Hematopoietic multipotent progenitor cell treated with erythropoietin and hydrocortisone succinate and interleukin-3 and kit ligand, for 4 days (in vitro differentiated cells): ENCODE data around the gene SCAF8.
"Not testable (repeated sequence)": the region's sequence is repeated elsewhere in the genome, so short reads cannot be mapped to it uniquely, and the experiment has no call there.

Source experiments
- DNase-seq: peaks from one replicate; pipeline ENCODE4 v3.0.0-alpha.2; 2015

The SCAF8 gene

DNA sequence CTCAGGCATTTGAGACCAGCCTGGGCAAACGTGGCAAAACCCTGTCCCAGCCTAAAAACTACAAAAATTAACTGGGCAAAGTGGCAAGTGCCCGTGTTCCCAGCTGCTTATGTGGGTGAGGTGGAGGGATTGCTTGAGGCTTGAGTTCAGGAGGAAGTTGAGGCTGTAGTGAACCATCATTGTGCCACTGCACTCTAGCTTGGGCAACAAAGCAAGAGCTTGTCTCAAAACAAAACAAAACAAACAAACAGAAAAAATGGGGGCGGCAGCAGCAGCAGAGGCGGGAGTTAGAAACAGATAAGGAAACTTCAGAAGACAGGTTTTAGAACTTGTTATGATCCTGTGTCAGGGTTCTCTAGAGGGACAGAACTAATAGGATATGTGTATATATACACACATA lies 49.0 kb downstream of the SCAF8 start:
- DNase-seq = no peak

DNA sequence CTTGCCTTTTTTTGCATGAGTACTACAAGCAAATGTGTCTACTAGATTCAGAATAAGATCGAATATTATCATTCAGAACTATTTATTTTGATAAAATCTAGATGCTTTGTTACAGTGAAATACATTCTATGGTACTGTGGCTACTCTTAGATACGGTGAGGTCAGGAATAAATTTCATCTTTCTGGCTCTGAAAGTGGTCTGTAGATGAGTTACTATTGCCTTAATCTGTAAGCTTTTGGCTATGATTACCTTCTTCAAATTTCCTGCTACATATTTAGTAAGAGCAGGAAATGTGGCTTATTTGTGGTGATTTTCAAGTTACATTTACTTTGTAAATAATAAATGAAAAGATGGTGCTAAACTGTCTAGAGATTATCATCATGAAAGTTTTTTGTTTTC lies 50.0 kb downstream of the SCAF8 start:
- DNase-seq = no peak

- no peak for DNase-seq
Measured at GRCh38 chr6:154785075-154785474, 51.9 kb downstream of the SCAF8 start.

DNA sequence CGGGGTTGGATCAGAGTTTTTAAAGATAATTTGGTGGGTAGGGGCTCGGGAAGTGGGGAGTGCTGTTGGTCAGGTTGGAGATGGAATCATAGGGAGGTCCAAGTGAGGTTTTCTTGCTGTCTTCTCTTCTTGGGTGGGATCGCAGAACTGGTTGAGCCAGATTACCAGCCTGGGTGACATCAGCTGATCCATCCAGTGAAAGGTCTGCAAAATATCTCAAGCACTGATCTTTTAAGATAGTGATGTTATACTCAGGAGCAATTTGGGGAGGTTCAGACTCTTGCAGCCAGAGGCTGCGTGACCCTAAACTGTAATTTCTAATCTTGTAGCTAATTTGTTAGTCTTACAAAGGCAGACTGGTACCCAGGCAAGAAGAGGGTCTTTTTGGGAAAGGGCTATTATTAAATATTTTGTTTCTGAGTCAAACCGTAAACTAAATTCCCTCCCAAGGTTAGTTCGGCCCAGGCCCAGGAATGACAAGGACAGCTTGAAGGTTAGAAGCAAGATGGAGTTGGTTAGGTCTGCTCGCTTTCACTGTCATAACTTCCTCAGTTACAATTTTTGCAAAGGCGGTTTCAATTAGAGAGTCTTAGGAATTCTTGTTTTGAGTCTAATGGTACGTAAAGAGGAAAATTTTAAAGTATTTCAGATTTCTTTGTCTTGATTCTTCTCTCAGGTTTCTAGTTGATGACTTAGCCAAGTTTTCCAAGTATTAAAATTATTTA lies 53.1 kb downstream of the SCAF8 start:
- no peak for DNase-seq

DNA sequence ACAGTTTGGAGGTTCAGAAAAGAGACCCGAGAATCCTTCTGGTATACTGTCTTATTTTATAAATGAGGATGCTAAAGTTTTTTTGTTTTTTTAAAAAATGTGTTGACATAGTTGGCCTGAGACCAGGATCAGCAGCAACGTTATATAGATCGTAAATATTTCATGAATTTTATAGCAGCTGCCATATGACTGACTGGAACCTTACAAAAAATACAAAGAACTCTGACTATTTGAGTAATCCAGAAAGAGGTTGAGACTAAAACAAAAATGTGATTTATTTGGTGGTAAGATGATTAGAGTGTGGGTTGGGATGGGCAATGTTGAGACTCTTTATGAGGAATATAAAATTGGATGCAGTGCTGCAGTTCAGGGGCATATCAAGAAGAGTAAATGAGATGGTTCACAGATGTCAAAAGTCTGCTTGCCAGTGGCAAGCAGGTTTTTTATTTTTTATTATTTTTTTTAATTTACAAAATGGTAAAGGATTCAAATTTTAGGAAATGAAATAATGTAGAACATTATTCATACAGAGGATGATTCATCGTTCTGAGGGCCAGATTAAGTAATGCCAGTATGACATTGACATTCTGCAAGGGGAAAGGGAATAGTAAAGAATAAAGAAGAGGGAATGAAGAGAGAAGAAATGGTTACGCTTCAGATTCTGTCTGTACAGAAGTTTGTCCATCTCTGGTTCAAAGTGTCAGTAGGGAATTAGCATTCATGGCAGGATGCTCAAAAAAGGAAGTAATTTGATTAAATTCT lies 58.5 kb downstream of the SCAF8 start:
- DNase-seq = no peak

GRCh38 chr6:154792325-154792724 lies 59.1 kb downstream of the SCAF8 start:
- DNase-seq = no peak

DNA sequence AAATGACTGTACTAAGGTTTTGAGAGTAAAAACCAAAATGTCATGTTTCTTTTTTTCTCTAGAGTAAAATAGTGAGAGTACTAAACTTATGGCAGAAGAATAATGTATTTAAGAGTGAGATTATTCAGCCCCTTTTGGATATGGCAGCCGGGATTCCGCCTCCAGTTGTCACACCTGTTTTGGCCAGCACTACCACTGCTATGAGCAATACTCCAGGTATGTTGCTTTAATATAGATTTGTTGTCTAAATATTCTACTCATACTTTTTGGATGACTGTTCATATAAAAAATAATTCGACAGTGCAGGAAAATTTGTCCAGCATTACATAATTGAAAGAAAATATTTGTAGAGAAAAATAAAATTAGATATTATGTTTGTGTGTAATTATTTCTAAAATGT lies 59.5 kb downstream of the SCAF8 start:
- DNase-seq = no peak

DNA sequence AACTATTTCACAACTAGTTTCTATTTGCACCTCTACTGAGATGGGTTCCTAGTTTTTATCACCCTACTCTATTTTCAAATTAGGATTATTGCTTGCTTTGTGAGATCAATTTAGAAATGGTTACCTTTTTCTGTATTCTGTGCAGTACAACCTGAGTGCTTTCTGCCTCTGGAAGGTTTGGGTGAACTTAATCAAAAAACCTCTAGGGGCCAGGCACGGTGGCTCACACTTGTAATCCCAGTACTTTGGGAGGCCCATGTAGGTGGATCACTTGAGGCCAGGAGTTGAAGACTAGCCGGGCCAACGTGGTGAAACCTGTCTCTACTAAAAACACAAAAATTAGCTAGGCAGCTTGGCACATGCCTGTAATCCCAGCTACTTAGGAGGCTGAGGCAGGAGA lies 63.3 kb downstream of the SCAF8 start:
- no peak for DNase-seq

- no peak for DNase-seq
Measured at GRCh38 chr6:154797857-154798256, 64.6 kb downstream of the SCAF8 start.

GRCh38 chr6:154800338-154800737 lies 67.1 kb downstream of the SCAF8 start:
- DNase-seq = no peak

GRCh38 chr6:154805288-154805911 lies 72.2 kb downstream of the SCAF8 start:
- peak; percentile 86 for DNase-seq

- DNase-seq = no peak
Measured at GRCh38 chr6:154806804-154807203, 73.6 kb downstream of the SCAF8 start.

DNA sequence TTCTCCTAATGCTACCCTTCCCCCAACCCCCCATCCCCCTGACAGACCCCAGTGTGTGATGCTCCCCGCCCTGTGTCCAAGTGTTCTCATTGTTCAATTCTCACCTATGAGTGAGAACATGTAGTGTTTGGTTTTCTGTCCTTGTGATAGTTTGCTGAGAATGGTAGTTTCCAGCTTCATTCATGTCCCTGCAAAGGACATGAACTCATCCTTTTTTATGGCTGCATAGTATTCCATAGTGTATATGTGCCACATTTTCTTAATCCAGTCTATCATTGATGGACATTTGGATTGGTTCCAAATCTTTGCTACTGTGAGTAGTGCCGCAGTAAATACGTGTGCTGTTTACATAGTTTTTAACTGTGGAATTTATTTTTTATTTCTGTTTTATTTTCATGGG lies 78.4 kb downstream of the SCAF8 start:
- not testable (repeated sequence) for DNase-seq

DNA sequence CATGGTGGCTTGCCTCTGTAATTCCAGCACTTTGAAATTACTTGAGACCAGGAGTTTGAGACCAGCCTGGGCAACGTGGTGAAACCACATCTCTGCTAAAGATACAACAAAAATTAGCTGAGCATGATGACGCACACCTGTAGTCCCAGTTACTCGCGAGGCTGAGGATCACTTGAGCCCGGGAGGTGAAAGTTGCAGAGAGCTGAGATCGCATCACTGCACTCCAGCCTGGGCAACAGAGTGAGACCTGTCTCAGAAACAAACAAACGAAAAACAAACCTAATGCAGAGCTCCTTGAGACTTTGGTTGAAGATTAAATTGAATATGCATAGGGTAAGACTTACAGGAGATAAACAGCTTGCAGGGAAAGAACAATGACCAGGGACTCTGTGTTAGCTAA lies 80.8 kb downstream of the SCAF8 start:
- DNase-seq = no peak

DNA sequence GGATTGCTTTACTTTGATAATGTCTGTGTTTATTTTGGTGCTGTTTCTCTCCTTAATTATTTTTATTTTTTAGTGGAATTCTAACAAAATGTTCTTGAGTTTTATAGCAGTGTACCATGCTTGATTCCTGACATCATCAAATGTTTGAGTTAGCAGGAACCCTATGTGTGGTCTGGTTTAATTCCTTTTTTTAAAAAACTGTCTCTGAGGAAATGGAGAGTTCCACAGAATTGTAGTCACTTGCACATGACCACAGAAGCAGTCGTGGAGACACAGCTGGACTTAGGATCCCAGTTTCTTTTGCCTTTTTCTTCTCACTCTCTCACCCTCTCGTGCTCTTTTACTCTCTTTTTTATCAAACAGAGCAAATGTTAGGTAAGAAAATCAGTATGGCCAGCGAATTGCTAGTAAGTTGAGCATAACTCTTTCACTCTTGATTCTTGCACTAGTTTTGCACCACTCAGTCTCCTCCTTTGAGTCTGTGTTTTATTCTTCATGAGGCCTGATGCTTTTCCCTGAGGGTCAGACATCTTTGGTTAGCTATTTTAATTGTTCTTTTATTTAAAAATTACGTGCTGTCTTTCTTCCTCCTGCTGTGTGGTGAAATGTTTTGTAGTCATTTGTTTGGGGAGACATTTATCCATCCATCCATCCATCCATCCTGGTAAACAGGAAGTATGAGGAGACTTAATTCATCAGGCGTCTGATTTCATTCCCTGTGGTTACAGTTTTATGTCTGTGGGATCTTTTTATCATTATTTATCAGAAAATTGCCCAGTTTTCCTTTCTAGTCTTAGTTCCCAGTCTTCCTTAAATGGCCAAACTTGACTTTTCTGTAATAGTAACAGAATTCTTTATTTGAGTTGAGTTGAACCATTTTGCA lies 83.0 kb downstream of the SCAF8 start:
- no peak for DNase-seq

DNA sequence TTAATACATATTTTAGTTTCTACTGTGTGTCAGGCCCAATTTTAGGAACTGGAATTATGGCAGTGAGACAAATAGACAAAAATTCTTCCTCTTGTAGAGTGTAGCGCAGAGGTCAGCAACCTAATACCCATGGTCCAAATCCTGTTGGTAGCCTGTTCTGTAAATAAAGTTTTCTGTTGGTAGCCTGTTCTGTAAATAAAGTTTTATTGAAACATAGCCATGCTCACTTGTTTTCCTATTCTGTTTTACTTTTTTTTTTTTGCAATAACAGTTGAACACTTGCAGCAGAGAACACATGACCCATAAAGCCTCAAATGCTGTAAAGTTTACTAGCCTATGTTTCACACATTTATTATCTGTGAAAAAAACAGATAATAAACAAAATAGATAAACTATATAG lies 87.9 kb downstream of the SCAF8 start:
- no peak for DNase-seq

DNA sequence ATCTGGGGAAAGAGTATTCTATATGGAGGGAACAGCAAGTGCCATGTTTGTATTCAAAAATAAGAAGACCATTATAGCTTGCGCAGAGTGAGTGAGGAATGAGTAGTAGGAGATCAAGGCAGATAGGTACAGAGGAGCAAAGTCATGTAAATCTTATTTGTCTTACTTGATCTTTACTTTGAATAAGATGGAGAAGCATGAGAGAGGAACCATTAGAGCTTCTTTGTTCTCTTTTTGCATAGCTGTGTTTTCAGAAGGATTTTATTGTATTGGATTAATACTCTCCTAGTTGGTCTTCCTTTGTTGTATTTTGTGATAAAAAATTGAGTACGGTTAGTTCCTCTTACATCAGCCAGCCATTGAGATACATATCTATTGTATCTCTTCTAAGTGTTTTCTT lies 88.4 kb downstream of the SCAF8 start:
- peak; percentile 29 for DNase-seq

DNA sequence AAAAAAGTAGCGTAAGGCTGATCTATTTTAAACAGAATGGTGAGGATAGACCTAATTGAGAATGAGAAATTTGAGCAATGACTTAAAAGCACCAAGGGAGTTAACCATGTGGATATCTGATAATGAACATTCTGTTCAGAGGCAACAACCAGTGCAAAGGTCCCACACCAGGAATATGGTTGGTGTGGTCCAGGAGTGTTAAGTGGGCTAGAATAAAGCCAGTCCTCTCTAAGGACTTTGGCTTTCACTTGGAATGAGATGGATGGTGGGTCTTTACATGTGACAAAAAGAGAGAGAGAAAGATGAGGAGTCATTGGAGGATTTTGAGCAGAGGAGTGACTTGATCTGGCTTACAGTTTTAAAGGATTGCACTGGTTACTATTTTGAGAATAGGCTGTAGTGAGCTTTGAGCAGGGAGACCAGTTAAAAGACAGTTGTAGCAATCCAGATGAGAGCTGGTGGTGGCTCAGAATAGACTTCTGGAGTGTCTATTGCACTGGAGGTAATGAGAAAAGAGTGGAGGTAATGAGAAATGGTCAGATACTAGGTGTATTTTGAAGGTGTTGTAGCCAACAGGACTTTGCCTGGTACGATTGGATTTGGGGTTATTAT lies 89.8 kb downstream of the SCAF8 start:
- DNase-seq = no peak

- peak; percentile 32 for DNase-seq
Measured at GRCh38 chr6:154824076-154824475, 90.9 kb downstream of the SCAF8 start.

- no peak for DNase-seq
Measured at GRCh38 chr6:154829970-154830369, 96.8 kb downstream of the SCAF8 start.

DNA sequence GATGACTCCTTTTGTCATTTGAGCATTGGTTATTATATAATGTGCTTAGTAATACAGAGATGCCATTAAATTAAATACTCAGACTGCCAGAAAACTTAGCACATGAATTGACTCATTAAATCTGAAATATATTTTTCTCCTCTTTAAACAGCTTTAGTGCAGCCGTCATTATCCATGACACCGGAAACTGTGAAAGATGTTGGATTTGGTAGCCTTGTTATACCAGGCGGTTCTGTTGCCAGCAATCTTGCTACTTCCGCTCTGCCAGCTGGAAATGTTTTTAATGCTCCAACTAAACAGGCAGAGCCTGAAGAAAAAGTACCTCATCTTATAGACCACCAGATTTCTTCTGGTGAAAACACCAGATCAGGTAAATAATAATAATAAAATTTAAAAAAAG lies 97.6 kb downstream of the SCAF8 start:
- no peak for DNase-seq

- DNase-seq = no peak
Measured at GRCh38 chr6:154835307-154835706, 102.1 kb downstream of the SCAF8 start.

- no peak for DNase-seq
Measured at GRCh38 chr6:154839546-154839945, 106.3 kb downstream of the SCAF8 start.
